Measurements from ENCODE around the gene HYAL3. TPM values are rescaled to one million over a fixed set of nuclear protein-coding genes. Genes with fewer than 3 reads are reported as not detected.

Gene HYAL3
- total and polyA plus RNA-seq, 2 of the 13 experiments (the other 11 are each of a cell fraction or from before 2014, with no cell fraction given) = 5.5 to 10.4 TPM

DNA sequence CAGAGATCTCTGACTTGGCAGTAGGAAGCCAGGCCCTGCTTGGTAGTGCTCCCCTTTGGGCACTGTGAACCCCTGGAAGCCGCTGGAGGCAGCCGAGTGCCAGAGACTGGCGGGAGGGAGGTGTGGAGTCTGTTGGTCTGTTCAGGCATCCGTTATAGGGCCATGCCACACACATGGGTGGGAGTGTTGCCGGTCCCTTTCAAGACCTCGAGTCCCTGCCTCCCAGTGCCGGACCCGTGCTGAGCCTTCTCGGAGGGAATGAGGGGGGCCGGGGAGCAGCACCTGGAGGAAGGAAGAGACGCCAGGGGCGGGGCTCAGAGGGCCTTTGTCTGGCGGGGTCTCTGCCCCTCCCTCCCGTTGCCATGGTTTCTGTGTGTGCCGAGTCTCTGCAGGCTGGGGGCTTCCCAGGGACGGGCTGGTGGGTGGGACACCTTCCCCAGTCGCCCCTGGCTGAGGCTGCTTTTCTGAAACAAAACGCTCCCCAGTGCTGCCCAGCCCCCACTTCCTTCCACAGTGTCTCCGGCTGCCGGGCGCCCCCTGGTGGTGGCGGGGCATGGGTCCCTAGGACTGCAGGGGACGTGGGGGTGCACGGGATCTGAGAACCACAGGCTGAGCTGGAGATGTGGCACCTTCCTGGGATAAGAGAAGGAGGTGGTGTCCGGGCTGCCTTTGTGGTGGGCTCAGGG is 53.2 kb downstream of the HYAL3 start (continued):
- TF ChIP-seq, protein P1, sequence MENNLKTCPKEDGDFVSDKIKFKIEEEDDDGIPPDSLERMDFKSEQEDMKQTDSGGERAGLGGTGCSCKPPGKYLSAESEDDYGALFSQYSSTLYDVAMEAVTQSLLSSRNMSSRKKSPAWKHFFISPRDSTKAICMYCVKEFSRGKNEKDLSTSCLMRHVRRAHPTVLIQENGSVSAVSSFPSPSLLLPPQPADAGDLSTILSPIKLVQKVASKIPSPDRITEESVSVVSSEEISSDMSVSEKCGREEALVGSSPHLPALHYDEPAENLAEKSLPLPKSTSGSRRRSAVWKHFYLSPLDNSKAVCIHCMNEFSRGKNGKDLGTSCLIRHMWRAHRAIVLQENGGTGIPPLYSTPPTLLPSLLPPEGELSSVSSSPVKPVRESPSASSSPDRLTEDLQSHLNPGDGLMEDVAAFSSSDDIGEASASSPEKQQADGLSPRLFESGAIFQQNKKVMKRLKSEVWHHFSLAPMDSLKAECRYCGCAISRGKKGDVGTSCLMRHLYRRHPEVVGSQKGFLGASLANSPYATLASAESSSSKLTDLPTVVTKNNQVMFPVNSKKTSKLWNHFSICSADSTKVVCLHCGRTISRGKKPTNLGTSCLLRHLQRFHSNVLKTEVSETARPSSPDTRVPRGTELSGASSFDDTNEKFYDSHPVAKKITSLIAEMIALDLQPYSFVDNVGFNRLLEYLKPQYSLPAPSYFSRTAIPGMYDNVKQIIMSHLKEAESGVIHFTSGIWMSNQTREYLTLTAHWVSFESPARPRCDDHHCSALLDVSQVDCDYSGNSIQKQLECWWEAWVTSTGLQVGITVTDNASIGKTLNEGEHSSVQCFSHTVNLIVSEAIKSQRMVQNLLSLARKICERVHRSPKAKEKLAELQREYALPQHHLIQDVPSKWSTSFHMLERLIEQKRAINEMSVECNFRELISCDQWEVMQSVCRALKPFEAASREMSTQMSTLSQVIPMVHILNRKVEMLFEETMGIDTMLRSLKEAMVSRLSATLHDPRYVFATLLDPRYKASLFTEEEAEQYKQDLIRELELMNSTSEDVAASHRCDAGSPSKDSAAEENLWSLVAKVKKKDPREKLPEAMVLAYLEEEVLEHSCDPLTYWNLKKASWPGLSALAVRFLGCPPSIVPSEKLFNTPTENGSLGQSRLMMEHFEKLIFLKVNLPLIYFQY (CRISPR knock-in tag; IDR thresholded peaks at IDR 0.05; ENCODE audit: borderline replicate concordance) = no peak
- TF ChIP-seq SAP130 (CRISPR knock-in tag; IDR thresholded peaks at IDR 0.05; ENCODE audit: low read depth) = peak; percentile 71
- no peak for TF ChIP-seq JARID2 (CRISPR knock-in tag; IDR thresholded peaks at IDR 0.05; ENCODE audit: insufficient replicate concordance)
- peak; percentile 63; the same call in 1 of the 2 replicates for TF ChIP-seq ETV5 (CRISPR knock-in tag; IDR thresholded peaks at IDR 0.05; ENCODE audit: borderline replicate concordance)
- TF ChIP-seq ZNF451 (CRISPR knock-in tag; IDR thresholded peaks at IDR 0.05) = no peak
- TF ChIP-seq, protein P2, sequence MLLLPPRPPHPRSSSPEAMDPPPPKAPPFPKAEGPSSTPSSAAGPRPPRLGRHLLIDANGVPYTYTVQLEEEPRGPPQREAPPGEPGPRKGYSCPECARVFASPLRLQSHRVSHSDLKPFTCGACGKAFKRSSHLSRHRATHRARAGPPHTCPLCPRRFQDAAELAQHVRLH (CRISPR knock-in tag; IDR thresholded peaks at IDR 0.05; ENCODE audit: borderline replicate concordance, low read depth) = peak; percentile 80; the same call in 1 of the 2 replicates
- TF ChIP-seq NR2F2 (IDR thresholded peaks at IDR 0.05; ENCODE audit: borderline replicate concordance, low read depth) = no peak
- no peak for TF ChIP-seq GTF3A (CRISPR knock-in tag; conservative IDR thresholded peaks at IDR 0.05)
- TF ChIP-seq POGZ (CRISPR knock-in tag; IDR thresholded peaks at IDR 0.05) = 0 out of 2 replicates have a peak, but pooled peaks have one; percentile 46
- TF ChIP-seq, protein P3, sequence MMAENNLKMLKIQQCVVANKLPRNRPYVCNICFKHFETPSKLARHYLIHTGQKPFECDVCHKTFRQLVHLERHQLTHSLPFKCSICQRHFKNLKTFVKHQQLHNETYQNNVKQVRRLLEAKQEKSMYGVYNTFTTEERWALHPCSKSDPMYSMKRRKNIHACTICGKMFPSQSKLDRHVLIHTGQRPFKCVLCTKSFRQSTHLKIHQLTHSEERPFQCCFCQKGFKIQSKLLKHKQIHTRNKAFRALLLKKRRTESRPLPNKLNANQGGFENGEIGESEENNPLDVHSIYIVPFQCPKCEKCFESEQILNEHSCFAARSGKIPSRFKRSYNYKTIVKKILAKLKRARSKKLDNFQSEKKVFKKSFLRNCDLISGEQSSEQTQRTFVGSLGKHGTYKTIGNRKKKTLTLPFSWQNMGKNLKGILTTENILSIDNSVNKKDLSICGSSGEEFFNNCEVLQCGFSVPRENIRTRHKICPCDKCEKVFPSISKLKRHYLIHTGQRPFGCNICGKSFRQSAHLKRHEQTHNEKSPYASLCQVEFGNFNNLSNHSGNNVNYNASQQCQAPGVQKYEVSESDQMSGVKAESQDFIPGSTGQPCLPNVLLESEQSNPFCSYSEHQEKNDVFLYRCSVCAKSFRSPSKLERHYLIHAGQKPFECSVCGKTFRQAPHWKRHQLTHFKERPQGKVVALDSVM (CRISPR knock-in tag; IDR thresholded peaks at IDR 0.05) = 0 out of 2 replicates have a peak, but pooled peaks have one; percentile 23
- TF ChIP-seq, protein P4, sequence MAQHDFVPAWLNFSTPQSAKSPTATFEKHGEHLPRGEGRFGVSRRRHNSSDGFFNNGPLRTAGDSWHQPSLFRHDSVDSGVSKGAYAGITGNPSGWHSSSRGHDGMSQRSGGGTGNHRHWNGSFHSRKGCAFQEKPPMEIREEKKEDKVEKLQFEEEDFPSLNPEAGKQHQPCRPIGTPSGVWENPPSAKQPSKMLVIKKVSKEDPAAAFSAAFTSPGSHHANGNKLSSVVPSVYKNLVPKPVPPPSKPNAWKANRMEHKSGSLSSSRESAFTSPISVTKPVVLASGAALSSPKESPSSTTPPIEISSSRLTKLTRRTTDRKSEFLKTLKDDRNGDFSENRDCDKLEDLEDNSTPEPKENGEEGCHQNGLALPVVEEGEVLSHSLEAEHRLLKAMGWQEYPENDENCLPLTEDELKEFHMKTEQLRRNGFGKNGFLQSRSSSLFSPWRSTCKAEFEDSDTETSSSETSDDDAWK (CRISPR knock-in tag; IDR thresholded peaks at IDR 0.05) = no peak
- no peak for TF ChIP-seq ZNF230 (CRISPR knock-in tag; IDR thresholded peaks at IDR 0.05)
- no peak for TF ChIP-seq ZC3H4 (CRISPR knock-in tag; IDR thresholded peaks at IDR 0.05; ENCODE audit: borderline replicate concordance)
- no peak for TF ChIP-seq KLF13 (CRISPR knock-in tag; IDR thresholded peaks at IDR 0.05)
- TF ChIP-seq, protein P5, sequence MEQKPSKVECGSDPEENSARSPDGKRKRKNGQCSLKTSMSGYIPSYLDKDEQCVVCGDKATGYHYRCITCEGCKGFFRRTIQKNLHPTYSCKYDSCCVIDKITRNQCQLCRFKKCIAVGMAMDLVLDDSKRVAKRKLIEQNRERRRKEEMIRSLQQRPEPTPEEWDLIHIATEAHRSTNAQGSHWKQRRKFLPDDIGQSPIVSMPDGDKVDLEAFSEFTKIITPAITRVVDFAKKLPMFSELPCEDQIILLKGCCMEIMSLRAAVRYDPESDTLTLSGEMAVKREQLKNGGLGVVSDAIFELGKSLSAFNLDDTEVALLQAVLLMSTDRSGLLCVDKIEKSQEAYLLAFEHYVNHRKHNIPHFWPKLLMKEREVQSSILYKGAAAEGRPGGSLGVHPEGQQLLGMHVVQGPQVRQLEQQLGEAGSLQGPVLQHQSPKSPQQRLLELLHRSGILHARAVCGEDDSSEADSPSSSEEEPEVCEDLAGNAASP (CRISPR knock-in tag; IDR thresholded peaks at IDR 0.05; ENCODE audit: borderline replicate concordance) = peak; percentile 45; the same call in 1 of the 2 replicates
- TF ChIP-seq, protein P6, sequence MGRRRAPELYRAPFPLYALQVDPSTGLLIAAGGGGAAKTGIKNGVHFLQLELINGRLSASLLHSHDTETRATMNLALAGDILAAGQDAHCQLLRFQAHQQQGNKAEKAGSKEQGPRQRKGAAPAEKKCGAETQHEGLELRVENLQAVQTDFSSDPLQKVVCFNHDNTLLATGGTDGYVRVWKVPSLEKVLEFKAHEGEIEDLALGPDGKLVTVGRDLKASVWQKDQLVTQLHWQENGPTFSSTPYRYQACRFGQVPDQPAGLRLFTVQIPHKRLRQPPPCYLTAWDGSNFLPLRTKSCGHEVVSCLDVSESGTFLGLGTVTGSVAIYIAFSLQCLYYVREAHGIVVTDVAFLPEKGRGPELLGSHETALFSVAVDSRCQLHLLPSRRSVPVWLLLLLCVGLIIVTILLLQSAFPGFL (CRISPR knock-in tag; IDR thresholded peaks at IDR 0.05) = no peak
- TF ChIP-seq SAFB2 (CRISPR knock-in tag; IDR thresholded peaks at IDR 0.05; ENCODE audit: borderline replicate concordance, low read depth) = no peak; the same call in 1 of the 2 replicates
- no peak for TF ChIP-seq CHCHD3 (CRISPR knock-in tag; IDR thresholded peaks at IDR 0.05)
